Renal cortex interstitium (tissue), 11 donors: Measurements from ENCODE around the gene MAST3. TPM values are rescaled to one million over a fixed set of nuclear protein-coding genes. Genes with fewer than 3 reads are reported as not detected.

Experiments
- DNase-seq, 11 donors: peaks; one replicate each; pipeline ENCODE4 v3.0.0-alpha.2; 2013; ENCODE audit warnings: low read depth in 9 of 11, low spot score in 4 of 11; ENCODE audit errors: extremely low read depth in 1 of 11
- polyA plus RNA-seq, 3 donors: library from polyadenylated mRNA; unstranded; fragments of 120-200 nt; gene quantifications; one replicate each; pipeline ENCODE4 v1.2.1, GENCODE V29; 2013; ENCODE audit not compliant: insufficient read length in 3 of 3

MAST3 gene
- polyA plus RNA-seq, 3 donors = 4.6 to 9.2 (median 5.5) TPM

- DNase-seq = no peak
Measured at GRCh38 chr19:18107235-18107634, 9.7 kb downstream of the MAST3 start.

GRCh38 chr19:18108897-18109296, 11.3 kb downstream of the MAST3 start:
- DNase-seq = no peak

- no peak for DNase-seq
Measured at GRCh38 chr19:18109341-18109732, 11.8 kb downstream of the MAST3 start.

- DNase-seq = no peak
Measured at GRCh38 chr19:18109733-18110608, 12.4 kb downstream of the MAST3 start.

GRCh38 chr19:18110609-18111232, 13.1 kb downstream of the MAST3 start:
- no peak for DNase-seq

GRCh38 chr19:18112989-18113478, 15.5 kb downstream of the MAST3 start:
- peak in 8 of 11 donors; percentile 62 to 83 (median 68) for DNase-seq

- DNase-seq = no peak
Measured at GRCh38 chr19:18113827-18114226, 16.2 kb downstream of the MAST3 start.

GRCh38 chr19:18114483-18114882, 16.9 kb downstream of the MAST3 start:
- no peak for DNase-seq

GRCh38 chr19:18117364-18117691, 19.8 kb downstream of the MAST3 start:
- no peak for DNase-seq

- DNase-seq = peak; percentile 60 to 85 (median 77)
Measured at GRCh38 chr19:18117692-18118378, 20.3 kb downstream of the MAST3 start.

- DNase-seq = no peak
Measured at GRCh38 chr19:18118420-18119012, 20.9 kb downstream of the MAST3 start.

GRCh38 chr19:18119013-18119716, 21.6 kb downstream of the MAST3 start:
- no peak for DNase-seq

GRCh38 chr19:18119717-18120105, 22.1 kb downstream of the MAST3 start:
- DNase-seq = no peak

GRCh38 chr19:18120127-18120526, 22.5 kb downstream of the MAST3 start:
- no peak for DNase-seq

GRCh38 chr19:18121166-18121565, 23.6 kb downstream of the MAST3 start:
- no peak for DNase-seq

- no peak for DNase-seq
Measured at GRCh38 chr19:18122424-18122823, 24.8 kb downstream of the MAST3 start.

- no peak for DNase-seq
Measured at GRCh38 chr19:18122860-18123795, 25.6 kb downstream of the MAST3 start.

- no peak for DNase-seq
Measured at GRCh38 chr19:18123819-18124218, 26.2 kb downstream of the MAST3 start.
